ENCODE measurements around the gene GPR143.

GPR143 gene

GRCh38 chrX:9717376-9717775 lies 48.3 kb downstream of the GPR143 start:
- in situ Hi-C loops (cut with MboI; ENCODE audit: low sequenced_read_pairs, unreplicated experiment), result loop anchor here (25.0 kb wide), 3 partner anchors 255 to 905 kb away; partner anchors contain the start of genes FAM9A and TBL1X
- DNase-seq (ENCODE audit: low spot score), result no peak
- no peak for TF ChIP-seq CTCF (IDR thresholded peaks at IDR 0.05; ENCODE audit: borderline replicate concordance, control extremely low read depth, extremely low read depth, insufficient read depth, missing control alignments)

- in situ Hi-C loops (cut with MboI; ENCODE audit: low sequenced_read_pairs, unreplicated experiment), result loop anchor here (25.0 kb wide), 3 partner anchors 248 to 898 kb away; partner anchors contain the start of genes FAM9A and TBL1X
- DNase-seq (ENCODE audit: low spot score), result no peak
- no peak for TF ChIP-seq CTCF (IDR thresholded peaks at IDR 0.05; ENCODE audit: borderline replicate concordance, control extremely low read depth, extremely low read depth, insufficient read depth, missing control alignments)
These were observed 55.3 kb downstream of the GPR143 start for GRCh38 chrX:9710332-9710731.

GRCh38 chrX:9708923-9709553 lies 56.6 kb downstream of the GPR143 start:
- peak; percentile 79 for DNase-seq (ENCODE audit: low spot score)
- in situ Hi-C loops (cut with MboI; ENCODE audit: low sequenced_read_pairs, unreplicated experiment), result loop anchor here (25.0 kb wide), 3 partner anchors 247 to 897 kb away; partner anchors contain the start of genes FAM9A and TBL1X
- peak; percentile 87 for TF ChIP-seq CTCF (IDR thresholded peaks at IDR 0.05; ENCODE audit: borderline replicate concordance, control extremely low read depth, extremely low read depth, insufficient read depth, missing control alignments)

GRCh38 chrX:9708086-9708485 lies 57.6 kb downstream of the GPR143 start:
- in situ Hi-C loops (cut with MboI; ENCODE audit: low sequenced_read_pairs, unreplicated experiment), result loop anchor here (25.0 kb wide), 3 partner anchors 246 to 896 kb away; partner anchors contain the start of genes FAM9A and TBL1X
- DNase-seq (ENCODE audit: low spot score), result no peak
- no peak for TF ChIP-seq CTCF (IDR thresholded peaks at IDR 0.05; ENCODE audit: borderline replicate concordance, control extremely low read depth, extremely low read depth, insufficient read depth, missing control alignments)

GRCh38 chrX:9707306-9708033 lies 58.2 kb downstream of the GPR143 start:
- TF ChIP-seq CTCF (IDR thresholded peaks at IDR 0.05; ENCODE audit: borderline replicate concordance, control extremely low read depth, extremely low read depth, insufficient read depth, missing control alignments), result no peak
- in situ Hi-C loops (cut with MboI; ENCODE audit: low sequenced_read_pairs, unreplicated experiment), result loop anchor here (25.0 kb wide), 3 partner anchors 245 to 895 kb away; partner anchors contain the start of genes FAM9A and TBL1X
- DNase-seq (ENCODE audit: low spot score), result no peak

GRCh38 chrX:9706421-9706820 lies 59.2 kb downstream of the GPR143 start:
- no peak for DNase-seq (ENCODE audit: low spot score)
- no peak for TF ChIP-seq CTCF (IDR thresholded peaks at IDR 0.05; ENCODE audit: borderline replicate concordance, control extremely low read depth, extremely low read depth, insufficient read depth, missing control alignments)
- in situ Hi-C loops (cut with MboI; ENCODE audit: low sequenced_read_pairs, unreplicated experiment), result loop anchor here (25.0 kb wide), 3 partner anchors 244 to 894 kb away; partner anchors contain the start of genes FAM9A and TBL1X
